HG03558 (cell line): ENCODE results near the gene CCR2.
A peak's percentile ranks its signal among the peaks of the same experiment; 100 is the strongest.

ENCODE experiments used
- ATAC-seq: cut with Tn5 transposase; IDR thresholded peaks from one replicate; pipeline ENCODE4 v1.9.1; 2021; ENCODE audit warnings: moderate number of reproducible peaks; ENCODE audit not compliant: unreplicated experiment; ENCODE audit errors: extremely low read depth

The CCR2 gene

GRCh38 chr3:46353090-46353489 is 821 bp upstream of the CCR2 start:
- ATAC-seq = no peak

GRCh38 chr3:46354478-46354877 is 567 bp downstream of the CCR2 start:
- ATAC-seq = no peak

GRCh38 chr3:46354984-46355383 is 1.1 kb downstream of the CCR2 start:
- no peak for ATAC-seq

- ATAC-seq = no peak
These were observed 2.4 kb downstream of the CCR2 start for GRCh38 chr3:46356276-46356675.

- no peak for ATAC-seq
These were observed 3.0 kb downstream of the CCR2 start for GRCh38 chr3:46356909-46357308.

GRCh38 chr3:46358466-46358865 is 4.6 kb downstream of the CCR2 start:
- no peak for ATAC-seq

GRCh38 chr3:46359733-46360493 is 6.0 kb downstream of the CCR2 start:
- ATAC-seq = peak; percentile 72

GRCh38 chr3:46360907-46361306 is 7.0 kb downstream of the CCR2 start:
- no peak for ATAC-seq

- ATAC-seq = no peak
These were observed 7.7 kb downstream of the CCR2 start for GRCh38 chr3:46361408-46362283.

GRCh38 chr3:46365041-46365440 is 11.1 kb downstream of the CCR2 start:
- ATAC-seq = no peak

GRCh38 chr3:46365737-46366524 is 12.0 kb downstream of the CCR2 start:
- no peak for ATAC-seq

GRCh38 chr3:46367811-46368210 is 13.9 kb downstream of the CCR2 start:
- ATAC-seq = no peak

GRCh38 chr3:46368569-46368968 is 14.7 kb downstream of the CCR2 start:
- ATAC-seq = no peak

GRCh38 chr3:46369151-46369550 is 15.2 kb downstream of the CCR2 start:
- ATAC-seq = no peak

- ATAC-seq = peak; percentile 48
These were observed 15.8 kb downstream of the CCR2 start for GRCh38 chr3:46369675-46370132.

- ATAC-seq = no peak
These were observed 17.1 kb downstream of the CCR2 start, which contains the start of gene CCR5 for GRCh38 chr3:46370839-46371518. Gene CCR5, plus strand, starts transcription at chr3:46370946. Its CDS starts 1,957 bp downstream, at chr3:46372903.

- ATAC-seq = no peak
These were observed 17.8 kb downstream of the CCR2 start for GRCh38 chr3:46371519-46372340.

GRCh38 chr3:46372492-46373359 is 18.8 kb downstream of the CCR2 start:
- ATAC-seq = no peak
